Glutamatergic neuron (in vitro differentiated cells): Measurements from ENCODE around the gene LIFR. TPM values are rescaled to one million over a fixed set of nuclear protein-coding genes. Genes with fewer than 3 reads are reported as not detected.
"Not testable (repeated sequence)": the region's sequence is repeated elsewhere in the genome, so short reads cannot be mapped to it uniquely, and the experiment has no call there.

Source experiments
- DNase-seq: peaks from one replicate; pipeline ENCODE4 v3.0.0; 2022
- H3K27ac Mint-ChIP-seq: one replicate; pipeline ENCODE4 v1.8.0; 2020; ENCODE audit warnings: mild to moderate bottlenecking, mixed read lengths, inconsistent platforms; ENCODE audit not compliant: unreplicated experiment
- H3K27me3 Mint-ChIP-seq: one replicate; pipeline ENCODE4 v1.8.0; 2020; ENCODE audit warnings: mild to moderate bottlenecking, moderate library complexity, mixed read lengths, inconsistent platforms; ENCODE audit not compliant: unreplicated experiment
- H3K36me3 Mint-ChIP-seq: one replicate; pipeline ENCODE4 v1.8.0; 2020; ENCODE audit warnings: mild to moderate bottlenecking, mixed read lengths, inconsistent platforms; ENCODE audit not compliant: unreplicated experiment
- H3K4me1 Mint-ChIP-seq: one replicate; pipeline ENCODE4 v1.8.0; 2020; ENCODE audit warnings: mild to moderate bottlenecking, low read depth, mixed read lengths, inconsistent platforms; ENCODE audit not compliant: unreplicated experiment
- H3K4me3 Mint-ChIP-seq: one replicate; pipeline ENCODE4 v1.8.0; 2020; ENCODE audit warnings: mild to moderate bottlenecking, mixed read lengths, inconsistent platforms; ENCODE audit not compliant: unreplicated experiment
- H3K9me3 Mint-ChIP-seq: one replicate; pipeline ENCODE4 v1.8.0; 2020; ENCODE audit warnings: mild to moderate bottlenecking, moderate library complexity, mixed read lengths, inconsistent platforms; ENCODE audit not compliant: unreplicated experiment
- total RNA-seq: library from RNA; stranded (reverse); fragmentation: NEBNext Ultra II Directional; extraction: Animal tissue kit (Norgen Biotek cat#: 25700); gene quantifications from one replicate; pipeline ENCODE4 v1.2.1, GENCODE V29; 2021; ENCODE audit not compliant: unreplicated experiment
- TF ChIP-seq, protein P1 (sequence below): fragments of 200-600 bp; sonication (generic); IDR thresholded peaks from one replicate; pipeline ENCODE4 v1.5.0; 2021; ENCODE audit not compliant: partially characterized antibody, unreplicated experiment

LIFR gene
- total RNA-seq, 1 donor from 2014 or later, result 41.6 TPM

DNA sequence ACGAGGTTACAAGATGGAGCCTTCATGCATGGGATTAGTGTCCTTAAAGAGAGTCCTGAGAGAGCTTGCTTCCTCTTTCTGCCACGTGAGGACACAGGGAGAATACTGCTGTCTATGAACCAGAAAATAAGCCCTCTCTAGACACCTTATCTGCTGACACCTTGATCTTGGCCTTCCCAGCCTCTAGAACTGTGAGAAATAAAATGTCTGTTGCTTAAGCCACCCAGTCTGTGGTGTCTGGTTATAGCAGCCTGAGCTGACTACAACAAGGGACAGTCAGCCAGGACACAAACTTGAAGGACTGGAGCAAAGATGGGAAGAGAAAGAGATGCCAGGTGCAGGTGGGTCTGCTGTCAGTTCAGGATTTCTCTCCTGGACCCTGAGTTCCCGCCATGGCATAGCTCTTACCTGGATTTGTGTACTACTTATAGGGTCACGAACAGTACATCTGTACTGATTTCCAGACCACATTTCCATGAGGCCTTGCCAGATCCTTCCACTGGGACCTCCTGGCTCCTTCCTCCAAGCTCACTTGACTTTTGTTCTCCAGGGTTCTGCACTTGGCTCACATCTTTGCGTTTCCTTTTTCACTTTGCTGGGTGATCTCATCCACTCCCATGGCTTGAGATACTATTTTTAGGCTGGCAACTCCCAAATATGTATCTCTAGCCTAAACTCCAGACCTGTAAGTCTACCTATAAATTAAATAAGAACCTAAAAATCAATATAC is 44.9 kb upstream of the LIFR start:
- DNase-seq, result no peak
- H3K36me3 Mint-ChIP-seq, result no peaks in the 10 kb centered on the region
- H3K27ac Mint-ChIP-seq, result no peak overlapping the region
- H3K4me3 Mint-ChIP-seq, result no peak overlapping the region
- H3K27me3 Mint-ChIP-seq, result peaks cover 3% of the 10 kb centered on the region
- H3K9me3 Mint-ChIP-seq, result no peaks in the 10 kb centered on the region
- H3K4me1 Mint-ChIP-seq, result no peaks in the 10 kb centered on the region
- TF ChIP-seq, protein P1, sequence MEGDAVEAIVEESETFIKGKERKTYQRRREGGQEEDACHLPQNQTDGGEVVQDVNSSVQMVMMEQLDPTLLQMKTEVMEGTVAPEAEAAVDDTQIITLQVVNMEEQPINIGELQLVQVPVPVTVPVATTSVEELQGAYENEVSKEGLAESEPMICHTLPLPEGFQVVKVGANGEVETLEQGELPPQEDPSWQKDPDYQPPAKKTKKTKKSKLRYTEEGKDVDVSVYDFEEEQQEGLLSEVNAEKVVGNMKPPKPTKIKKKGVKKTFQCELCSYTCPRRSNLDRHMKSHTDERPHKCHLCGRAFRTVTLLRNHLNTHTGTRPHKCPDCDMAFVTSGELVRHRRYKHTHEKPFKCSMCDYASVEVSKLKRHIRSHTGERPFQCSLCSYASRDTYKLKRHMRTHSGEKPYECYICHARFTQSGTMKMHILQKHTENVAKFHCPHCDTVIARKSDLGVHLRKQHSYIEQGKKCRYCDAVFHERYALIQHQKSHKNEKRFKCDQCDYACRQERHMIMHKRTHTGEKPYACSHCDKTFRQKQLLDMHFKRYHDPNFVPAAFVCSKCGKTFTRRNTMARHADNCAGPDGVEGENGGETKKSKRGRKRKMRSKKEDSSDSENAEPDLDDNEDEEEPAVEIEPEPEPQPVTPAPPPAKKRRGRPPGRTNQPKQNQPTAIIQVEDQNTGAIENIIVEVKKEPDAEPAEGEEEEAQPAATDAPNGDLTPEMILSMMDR, result no peak

DNA sequence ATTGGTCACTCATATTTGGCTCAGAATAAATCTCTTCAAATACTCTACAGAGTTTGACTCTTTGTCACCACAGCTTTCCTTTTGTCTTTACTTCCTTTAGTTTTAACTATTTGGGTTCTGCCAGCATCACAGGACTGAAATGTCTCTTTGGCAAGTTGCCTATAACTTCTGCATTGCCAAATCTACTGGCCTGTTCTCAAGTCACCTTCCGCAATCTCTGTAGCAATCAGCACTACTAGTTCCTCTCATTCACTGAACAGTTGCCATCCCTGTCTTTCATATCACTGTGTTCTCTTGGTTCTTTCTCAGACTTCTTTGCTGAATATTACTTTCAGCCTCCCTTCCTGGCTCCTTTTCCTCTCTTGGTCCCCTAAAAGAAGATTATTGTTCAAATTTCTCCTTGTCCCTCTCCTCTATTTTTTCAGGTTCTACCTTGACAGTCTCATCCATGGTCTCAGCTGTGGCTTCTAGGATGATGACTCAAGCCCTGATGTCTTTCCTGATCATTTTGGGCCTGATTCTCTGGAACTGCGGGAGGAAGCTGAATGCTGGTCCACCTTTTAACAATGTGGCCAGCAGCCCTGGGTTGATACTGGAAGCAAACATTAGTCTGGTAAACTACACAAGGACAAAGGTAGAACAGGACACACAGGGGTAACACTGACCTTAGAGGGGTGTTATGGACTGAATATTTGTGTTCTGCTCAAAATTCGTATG is 44.0 kb upstream of the LIFR start:
- H3K4me1 Mint-ChIP-seq, result no peaks in the 10 kb centered on the region
- no peak overlapping the region for H3K4me3 Mint-ChIP-seq
- no peaks in the 10 kb centered on the region for H3K27me3 Mint-ChIP-seq

DNA sequence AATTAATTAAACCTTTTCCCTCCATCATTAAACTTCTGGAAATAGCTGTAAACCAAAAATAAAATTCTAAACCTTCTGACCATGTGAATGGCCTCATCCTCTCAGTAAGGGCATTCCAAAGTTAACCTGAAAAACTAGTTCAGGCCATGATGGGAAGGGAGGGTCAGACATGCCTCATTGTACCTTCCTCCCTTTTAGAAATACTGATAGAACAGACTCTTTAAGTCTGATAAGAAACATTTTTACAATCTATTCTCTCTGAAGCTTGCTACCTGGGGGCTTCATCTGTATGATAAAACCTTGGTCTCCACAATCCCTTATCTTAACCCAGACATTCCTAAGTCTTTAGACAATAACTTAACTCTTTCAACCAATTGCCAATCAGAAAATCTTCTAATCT is 43.3 kb upstream of the LIFR start:
- not testable (repeated sequence) for H3K4me3 Mint-ChIP-seq, H3K36me3 Mint-ChIP-seq, DNase-seq, H3K27me3 Mint-ChIP-seq, H3K9me3 Mint-ChIP-seq, H3K27ac Mint-ChIP-seq, H3K4me1 Mint-ChIP-seq

More for the DNA sequence above, 44.0 kb upstream of the LIFR start:
- H3K9me3 Mint-ChIP-seq, result no peaks in the 10 kb centered on the region
- H3K36me3 Mint-ChIP-seq, result no peaks in the 10 kb centered on the region
- no peak for DNase-seq
- H3K27ac Mint-ChIP-seq, result no peak overlapping the region
- TF ChIP-seq, protein P1, result no peak

DNA sequence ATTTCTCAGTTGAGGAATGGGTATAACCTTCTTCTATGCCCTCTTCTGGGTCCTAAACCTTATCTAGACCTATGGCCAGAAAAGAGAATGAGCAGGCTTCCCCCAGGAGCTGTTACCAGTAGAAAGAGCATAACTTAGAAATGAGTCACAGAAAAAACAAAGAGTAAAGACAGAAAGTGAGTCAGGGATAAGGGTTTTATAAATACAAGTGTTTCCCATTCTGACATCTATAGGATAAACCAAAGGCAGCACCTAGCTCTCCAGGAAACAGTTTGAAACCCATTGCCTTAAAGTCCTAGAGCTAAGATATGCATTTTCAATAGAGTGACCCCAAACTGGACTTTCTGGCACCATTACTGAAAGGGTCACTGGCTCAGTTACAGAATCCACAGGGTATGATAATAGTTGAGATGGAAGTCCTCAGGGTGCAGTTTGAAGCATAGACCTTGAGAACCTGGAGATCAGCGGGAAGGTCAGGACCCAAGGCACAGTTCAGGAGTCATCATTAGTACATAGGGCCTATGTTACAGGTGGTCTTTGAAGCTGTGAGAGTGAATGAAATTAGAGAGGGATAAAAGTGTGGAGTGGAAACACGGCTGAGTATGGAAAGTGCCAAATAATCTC is 42.7 kb upstream of the LIFR start:
- Mint-ChIP-seq H3K9me3 (no peaks in the 10 kb centered on the region), H3K4me1 (no peaks in the 10 kb centered on the region), H3K36me3 (no peaks in the 10 kb centered on the region), H3K27me3 (no peaks in the 10 kb centered on the region), H3K27ac (no peak overlapping the region), H3K4me3 (no peak overlapping the region)
- TF ChIP-seq, protein P1, result no peak
- DNase-seq, result no peak

DNA sequence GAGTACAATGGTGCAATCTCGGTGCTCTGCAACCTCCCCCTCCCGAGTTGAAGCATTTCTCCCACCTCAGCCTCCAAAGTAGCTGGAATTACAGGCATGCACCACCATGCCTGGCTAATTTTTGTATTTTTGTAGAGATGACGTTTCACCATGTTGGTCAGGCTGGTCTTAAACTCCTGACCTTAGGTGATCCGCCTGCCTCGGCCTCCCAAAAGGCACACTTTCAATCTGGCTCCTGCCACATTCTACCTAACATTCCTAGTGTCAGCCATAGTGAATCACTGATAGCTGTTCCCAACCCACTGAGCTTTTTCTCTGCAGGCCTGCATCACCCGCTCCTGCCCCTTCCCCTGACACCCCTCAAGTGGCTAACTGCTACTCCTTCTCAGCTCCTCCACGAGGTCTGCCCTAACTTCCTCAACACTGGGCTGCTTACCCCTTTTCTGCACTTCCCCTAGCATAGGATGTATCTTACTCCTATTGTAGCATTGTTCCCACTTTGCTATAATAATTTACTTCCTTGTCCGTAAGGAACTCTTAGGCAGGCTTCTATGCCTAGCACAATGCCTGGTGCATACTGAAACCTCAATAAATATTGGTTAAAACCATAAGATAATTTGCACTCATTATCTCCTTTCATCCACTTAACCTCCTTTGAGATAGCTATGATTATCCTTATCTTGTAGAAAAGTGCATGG is 42.0 kb upstream of the LIFR start:
- H3K4me3 Mint-ChIP-seq, result no peak overlapping the region
- H3K9me3 Mint-ChIP-seq, result no peaks in the 10 kb centered on the region
- no peaks in the 10 kb centered on the region for H3K4me1 Mint-ChIP-seq
- H3K27ac Mint-ChIP-seq, result no peak overlapping the region
- no peaks in the 10 kb centered on the region for H3K36me3 Mint-ChIP-seq
- no peak for DNase-seq
- no peaks in the 10 kb centered on the region for H3K27me3 Mint-ChIP-seq
- TF ChIP-seq, protein P1, result no peak
